Measurements from ENCODE around the gene CACNA1C. TPM values are rescaled to one million over a fixed set of nuclear protein-coding genes. Genes with fewer than 3 reads are reported as not detected.

The CACNA1C gene
- total RNA-seq, 1 experiment from 2014 or later = 1.1 TPM

GRCh38 chr12:2493086-2493485, 440.3 kb downstream of the CACNA1C start:
- H4K5ac ChIP-seq (ENCODE audit: insufficient read length, low read depth, low read length) = no peak overlapping the region
- no peak overlapping the region for H3K18ac ChIP-seq (ENCODE audit: insufficient read length, low read depth, low read length)
- Mint-ChIP-seq H3K9me3 (no peaks in the 10 kb centered on the region), H3K36me3 (ENCODE audit: insufficient read depth in 1 of 3, low read depth in 3 of 3) (no peaks in the 10 kb centered on the region), H3K27ac (no peak overlapping the region), H3K27me3 (ENCODE audit: low read depth) (no peaks in the 10 kb centered on the region), H3K4me1 (no peaks in the 10 kb centered on the region), H3K4me3 (no peak overlapping the region)
- H3K79me2 ChIP-seq (ENCODE audit: insufficient read depth, low read length) = no peaks in the 10 kb centered on the region
- no peak overlapping the region for H2BK12ac ChIP-seq (ENCODE audit: insufficient read length, low read depth, low read length)
- no peaks in the 10 kb centered on the region for H3K23me2 ChIP-seq (ENCODE audit: insufficient read length, low read depth, low read length, poor library complexity, severe bottlenecking)
- H2BK5ac ChIP-seq (ENCODE audit: insufficient read length, low read length) = no peak overlapping the region
- H3K9me3 ChIP-seq (ENCODE audit: control insufficient read depth, low read depth, low read length) = no peaks in the 10 kb centered on the region
- H2AK5ac ChIP-seq (ENCODE audit: insufficient read length, low read length) = no peak overlapping the region
- H3K23ac ChIP-seq (ENCODE audit: insufficient read length, low read depth, low read length) = no peak overlapping the region
- no peak overlapping the region for H3K9ac ChIP-seq (ENCODE audit: extremely low read depth, insufficient read length, low read length)
- no peak overlapping the region for H4K8ac ChIP-seq (replicated peaks; ENCODE audit: insufficient read length, low read depth, low read length)
- no peak for TF ChIP-seq CTCF (conservative IDR thresholded peaks at IDR 0.05)
- no peak overlapping the region for H3K4me2 ChIP-seq (ENCODE audit: insufficient read depth, insufficient read length, low read length)
- no peaks in the 10 kb centered on the region; the same call in 1 of the 2 replicates for H3K27me3 ChIP-seq (ENCODE audit: insufficient read depth, low read length)
- H2BK20ac ChIP-seq (ENCODE audit: low read depth, low read length, poor library complexity, severe bottlenecking) = no peak overlapping the region
- H2BK15ac ChIP-seq (ENCODE audit: low read depth, low read length) = no peak overlapping the region
- no peak overlapping the region for H3K4ac ChIP-seq (ENCODE audit: low read depth, low read length)
- WGBS (ENCODE audit: extremely low coverage, insufficient read length, low lambda C conversion rate) = no CpG with 5 or more reads among the region's 16 CpGs
- no peak overlapping the region for H2BK120ac ChIP-seq (ENCODE audit: low read depth, low read length, poor library complexity, severe bottlenecking)
- no peak overlapping the region; the same call in 1 of the 2 replicates for H3K14ac ChIP-seq (ENCODE audit: insufficient read depth, low read length)
- H3K4me1 ChIP-seq (ENCODE audit: insufficient read depth, low read length) = no peaks in the 10 kb centered on the region
- no peak for DNase-seq
- no peak overlapping the region for H3K27ac ChIP-seq (ENCODE audit: insufficient read length, low read depth, low read length)
- no peak overlapping the region for H3T11ph ChIP-seq (ENCODE audit: low read length)
- H2AFZ ChIP-seq (ENCODE audit: low read length) = no peak overlapping the region
- no peaks in the 10 kb centered on the region for H3K79me1 ChIP-seq (ENCODE audit: insufficient read depth, low read depth, low read length, poor library complexity, severe bottlenecking)
- H4K20me1 ChIP-seq (ENCODE audit: control insufficient read depth, insufficient read depth, insufficient read length) = no peaks in the 10 kb centered on the region
- no peak overlapping the region for H4K91ac ChIP-seq (ENCODE audit: insufficient read length, low read depth, low read length)
- no peak overlapping the region for H3K56ac ChIP-seq (ENCODE audit: insufficient read length, low read depth, low read length)

Measured in H9 (cell line).